HG03460 (cell line): ENCODE measurements around the gene SPC25.
A peak's percentile ranks its signal among the peaks of the same experiment; 100 is the strongest.
"Not testable (repeated sequence)": the region's sequence is repeated elsewhere in the genome, so short reads cannot be mapped to it uniquely, and the experiment has no call there.

Experiments
- ATAC-seq: cut with Tn5 transposase; IDR thresholded peaks from one replicate; pipeline ENCODE4 v1.9.1; 2021; ENCODE audit not compliant: unreplicated experiment

Gene SPC25, protein sequence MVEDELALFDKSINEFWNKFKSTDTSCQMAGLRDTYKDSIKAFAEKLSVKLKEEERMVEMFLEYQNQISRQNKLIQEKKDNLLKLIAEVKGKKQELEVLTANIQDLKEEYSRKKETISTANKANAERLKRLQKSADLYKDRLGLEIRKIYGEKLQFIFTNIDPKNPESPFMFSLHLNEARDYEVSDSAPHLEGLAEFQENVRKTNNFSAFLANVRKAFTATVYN

GRCh38 chr2:168890006-168890782 is at the start of gene SPC25:
TSS of gene SPC25 (minus strand) at chr2:168890430. CDS start at chr2:168889519, 911 bp downstream.
- ATAC-seq, result peak; percentile 100

DNA sequence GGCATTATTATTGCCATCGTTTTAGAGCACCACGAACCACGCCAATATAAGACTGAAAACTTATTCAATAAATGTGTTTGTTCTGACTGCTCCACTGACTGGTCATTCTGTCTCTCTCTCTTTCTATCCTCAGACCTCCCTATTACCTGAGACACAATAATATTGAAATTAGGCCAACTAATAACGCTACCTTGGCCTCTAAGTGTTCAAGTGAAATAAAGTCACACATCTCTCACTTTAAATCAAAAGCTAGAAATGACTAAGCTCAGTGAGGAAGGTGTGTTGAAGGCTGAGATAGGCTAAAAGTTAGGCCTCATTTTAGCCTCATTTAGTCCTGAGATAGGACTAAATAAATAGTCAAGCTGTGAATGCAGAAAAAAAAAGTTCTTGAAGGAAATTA is 49.7 kb upstream of the SPC25 start:
- no peak for ATAC-seq

GRCh38 chr2:168939061-168939460 is 48.8 kb upstream of the SPC25 start:
- ATAC-seq, result no peak

- no peak for ATAC-seq
Observed at GRCh38 chr2:168935810-168936581, 45.8 kb upstream of the SPC25 start.

GRCh38 chr2:168934826-168935225 is 44.6 kb upstream of the SPC25 start:
- no peak for ATAC-seq

DNA sequence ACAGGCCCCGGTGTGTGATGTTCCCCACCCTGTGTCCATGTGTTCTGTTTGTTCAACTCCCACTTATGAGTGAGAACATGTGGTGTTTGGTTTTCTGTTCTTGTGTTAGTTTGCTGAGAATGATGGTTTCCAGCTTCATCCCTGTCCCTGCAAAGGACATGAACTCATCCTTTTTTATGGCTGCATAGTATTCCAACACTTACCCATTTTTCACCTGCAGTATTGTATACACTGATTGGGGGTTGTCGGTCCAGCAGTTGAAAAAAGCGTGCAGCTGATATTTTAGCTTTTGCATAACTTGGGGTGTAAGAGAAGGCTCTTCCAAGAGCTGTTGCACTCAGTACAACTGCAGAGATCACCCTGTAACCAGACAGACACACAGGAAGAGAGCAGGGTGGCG is 41.9 kb upstream of the SPC25 start:
- not testable (repeated sequence) for ATAC-seq

DNA sequence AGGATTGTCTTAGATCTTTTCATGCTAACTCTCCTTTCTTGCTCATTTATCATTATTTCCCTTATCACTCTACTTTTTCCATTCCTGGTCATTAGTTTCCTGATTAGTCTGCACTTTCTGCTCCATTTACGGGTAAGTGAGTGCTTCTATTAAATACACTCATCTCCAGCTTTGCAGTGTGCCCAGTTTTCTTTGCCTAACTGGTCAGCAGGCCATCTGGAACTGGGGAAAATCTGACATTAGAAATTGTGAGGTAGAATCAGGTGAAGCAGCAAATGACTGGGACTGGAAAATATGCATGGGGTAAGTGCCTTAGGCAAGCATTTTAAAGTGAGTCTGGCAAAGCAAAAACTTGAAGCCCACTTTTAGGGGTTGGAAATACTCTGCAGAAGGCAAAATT is 40.0 kb upstream of the SPC25 start:
- no peak for ATAC-seq

DNA sequence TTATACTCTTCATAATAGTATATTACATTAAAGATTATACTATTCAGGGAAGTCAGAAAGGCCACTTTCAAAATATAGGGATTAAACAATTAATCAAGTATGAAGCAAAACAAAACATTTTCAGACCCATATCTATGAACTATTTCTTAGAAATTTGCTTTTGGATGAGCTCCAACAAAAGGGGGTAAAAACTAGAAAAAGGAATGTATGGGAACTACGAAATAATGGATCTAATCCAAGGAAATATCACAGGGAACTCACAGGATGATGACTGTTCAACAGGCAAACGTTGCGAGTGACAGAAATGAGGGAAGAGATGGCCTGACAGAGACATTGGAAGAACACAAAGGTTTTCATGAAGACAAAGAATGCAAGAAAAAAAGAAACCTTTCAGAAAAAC is 38.8 kb upstream of the SPC25 start:
- no peak for ATAC-seq

- no peak for ATAC-seq
Observed at GRCh38 chr2:168928113-168928831, 38.0 kb upstream of the SPC25 start.

GRCh38 chr2:168926621-168927386 is 36.6 kb upstream of the SPC25 start:
- no peak for ATAC-seq

- ATAC-seq, result no peak
Observed at GRCh38 chr2:168920504-168921157, 30.4 kb upstream of the SPC25 start.

DNA sequence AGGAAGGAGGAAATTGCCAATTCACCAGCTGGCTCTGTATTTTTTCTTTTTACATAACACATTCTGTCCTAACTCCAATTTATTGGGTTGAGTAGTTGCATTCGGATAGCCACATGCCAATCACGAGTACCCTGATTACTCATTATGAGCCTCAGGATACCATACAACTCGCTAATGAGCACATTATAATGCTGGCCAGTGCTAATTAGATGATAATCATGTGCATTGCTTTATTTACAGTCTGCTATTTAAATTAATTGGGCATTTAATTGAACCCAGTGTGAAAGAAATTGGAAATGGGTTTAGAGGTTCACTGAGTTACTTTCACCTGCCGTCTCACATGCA is 26.1 kb upstream of the SPC25 start:
- ATAC-seq, result no peak

DNA sequence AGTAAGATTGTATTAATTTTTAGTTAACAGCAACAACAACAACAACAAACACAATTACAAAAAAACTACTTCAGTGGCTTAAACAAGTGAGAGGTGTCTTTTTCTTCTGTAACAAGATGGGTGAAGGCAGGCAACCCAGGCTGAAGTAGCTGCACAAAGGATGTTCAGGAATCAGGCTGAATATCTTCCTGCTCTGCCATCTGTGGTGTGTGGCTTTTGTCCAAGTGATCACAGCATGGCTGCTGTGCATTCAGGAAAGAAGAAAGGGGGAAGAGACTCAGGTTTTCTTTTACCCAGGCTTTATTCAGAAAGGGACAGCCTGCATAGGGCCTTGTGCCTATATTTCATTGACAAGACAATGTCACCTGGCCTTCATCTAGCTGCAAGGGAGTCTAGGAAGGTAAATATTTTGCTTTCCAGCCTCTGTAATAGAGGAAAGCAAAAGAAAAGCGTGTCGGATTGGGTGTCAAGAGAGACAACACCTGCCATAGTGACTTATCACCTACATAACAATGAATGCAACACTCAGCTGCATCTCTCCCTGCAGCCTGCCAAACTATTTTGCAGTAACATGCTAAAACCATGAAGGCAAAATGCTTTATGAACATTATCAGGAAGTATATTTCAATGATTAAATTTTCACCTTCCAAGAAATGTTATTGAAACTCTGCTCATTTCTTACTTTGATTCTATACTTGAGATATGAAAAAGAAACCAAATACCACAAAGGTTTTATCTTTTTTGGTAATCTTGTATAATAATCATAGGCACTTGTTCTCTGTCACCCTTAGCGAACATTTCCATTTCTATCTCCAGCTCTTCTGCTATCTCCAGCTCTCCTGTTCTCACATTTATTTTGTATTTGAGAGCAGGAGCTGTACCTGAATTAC is 25.5 kb upstream of the SPC25 start:
- ATAC-seq, result no peak

- ATAC-seq, result no peak
Observed at GRCh38 chr2:168913495-168913894, 23.3 kb upstream of the SPC25 start.

GRCh38 chr2:168912901-168913369 is 22.7 kb upstream of the SPC25 start:
- no peak for ATAC-seq

- no peak for ATAC-seq
Observed at GRCh38 chr2:168912466-168912865, 22.2 kb upstream of the SPC25 start.

DNA sequence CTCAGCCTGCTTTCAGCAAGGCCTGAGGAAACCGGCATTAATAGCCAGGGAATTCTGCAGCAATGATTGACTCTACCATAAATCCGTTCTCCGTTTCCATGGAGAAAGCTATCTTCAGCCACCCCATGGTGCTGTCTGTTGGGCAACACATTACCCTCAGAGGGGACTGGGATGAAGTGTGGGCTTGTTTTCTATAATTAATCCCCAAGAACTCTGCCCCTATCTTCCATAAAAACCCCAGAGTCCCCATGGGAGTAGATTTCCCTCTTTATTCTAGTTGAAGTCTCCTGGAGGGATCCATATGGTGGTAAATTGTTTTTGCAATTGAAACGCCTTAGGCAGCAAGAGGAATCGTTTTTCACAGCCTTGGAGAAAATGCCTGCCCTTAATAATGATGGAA is 20.1 kb upstream of the SPC25 start:
- no peak for ATAC-seq

GRCh38 chr2:168907940-168908662 is 17.9 kb upstream of the SPC25 start:
- no peak for ATAC-seq
